Spleen (tissue), 7 donors: ENCODE results near the gene ZDHHC24.

Source experiments
- POLR2A ChIP-seq, 3 donors: fragments of 450-650 bp; IDR thresholded peaks; one replicate each; pipeline ENCODE4 v1.5.1; 2017; ENCODE audit warnings: antibody characterized with exemption in 3 of 3, mild to moderate bottlenecking in 1 of 3
- TF ChIP-seq, protein P1 (sequence below), 11 experiments: fragments of 200-600 bp in 7 of 11; fragments of 450-650 bp in 4 of 11; sonication (generic) in 4 of 11; IDR thresholded peaks in 8 of 11; conservative IDR thresholded peaks in 3 of 11; 1 replicate in 7 of 11; 2 replicates in 4 of 11; pipeline versions ENCODE4 v1.4.0 to v1.8.0; 2016 to 2021; ENCODE audit warnings: antibody characterized with exemption in 11 of 11, inconsistent platforms in 4 of 11, mild to moderate bottlenecking in 1 of 11
- donor health status: DM: no; HTN: no; CAD: no; lungs with moderate emphysema.
- donor health status: DM: no; HTN: no; CAD: no.
- donor health status: DM: no; HTN: no; CAD: no.

DNA sequence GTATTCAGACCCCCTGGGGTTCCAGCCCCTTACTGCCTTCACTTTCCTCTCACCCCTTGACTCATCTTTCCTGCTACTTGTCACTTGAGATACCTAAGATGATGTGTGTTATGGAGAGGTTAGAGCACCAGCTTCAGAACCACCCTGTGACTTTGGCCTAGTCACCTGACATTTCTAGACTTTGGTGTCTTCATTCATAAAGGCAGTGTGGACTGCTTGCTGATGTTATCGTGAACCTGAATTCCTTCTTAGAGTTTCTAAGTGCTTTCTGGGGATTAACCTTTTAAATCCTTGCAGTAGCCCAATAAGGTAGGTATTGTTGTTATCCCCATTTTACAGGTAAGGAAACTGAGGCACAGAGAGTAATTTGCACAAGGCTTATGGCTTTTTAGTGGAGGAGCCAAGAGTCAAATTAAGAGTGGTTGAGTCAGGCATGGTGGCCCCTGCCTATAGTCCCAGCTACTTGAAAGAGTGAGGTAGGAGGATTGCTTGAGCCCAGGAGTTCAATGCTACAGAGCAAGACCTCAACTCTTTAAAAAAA is 40.5 kb downstream of the ZDHHC24 start:
- TF ChIP-seq, protein P1, sequence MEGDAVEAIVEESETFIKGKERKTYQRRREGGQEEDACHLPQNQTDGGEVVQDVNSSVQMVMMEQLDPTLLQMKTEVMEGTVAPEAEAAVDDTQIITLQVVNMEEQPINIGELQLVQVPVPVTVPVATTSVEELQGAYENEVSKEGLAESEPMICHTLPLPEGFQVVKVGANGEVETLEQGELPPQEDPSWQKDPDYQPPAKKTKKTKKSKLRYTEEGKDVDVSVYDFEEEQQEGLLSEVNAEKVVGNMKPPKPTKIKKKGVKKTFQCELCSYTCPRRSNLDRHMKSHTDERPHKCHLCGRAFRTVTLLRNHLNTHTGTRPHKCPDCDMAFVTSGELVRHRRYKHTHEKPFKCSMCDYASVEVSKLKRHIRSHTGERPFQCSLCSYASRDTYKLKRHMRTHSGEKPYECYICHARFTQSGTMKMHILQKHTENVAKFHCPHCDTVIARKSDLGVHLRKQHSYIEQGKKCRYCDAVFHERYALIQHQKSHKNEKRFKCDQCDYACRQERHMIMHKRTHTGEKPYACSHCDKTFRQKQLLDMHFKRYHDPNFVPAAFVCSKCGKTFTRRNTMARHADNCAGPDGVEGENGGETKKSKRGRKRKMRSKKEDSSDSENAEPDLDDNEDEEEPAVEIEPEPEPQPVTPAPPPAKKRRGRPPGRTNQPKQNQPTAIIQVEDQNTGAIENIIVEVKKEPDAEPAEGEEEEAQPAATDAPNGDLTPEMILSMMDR (IDR thresholded peaks at IDR 0.05 in 8 of 11, conservative IDR thresholded peaks at IDR 0.05 in 3 of 11) = no peak
- TF ChIP-seq POLR2A (IDR thresholded peaks at IDR 0.05) = no peak
